WTC11 (cell line): ENCODE data around the gene PPP4R4.

ENCODE experiments used
- CREB1 ChIP-seq: sonication (generic); formaldehyde crosslinking; IDR thresholded peaks from 2 replicates; pipeline ENCODE4 v1.8.0; 2023; ENCODE audit warnings: mild to moderate bottlenecking, missing genetic modification reagents
- FOXJ3 ChIP-seq: sonication (generic); formaldehyde crosslinking; IDR thresholded peaks from 2 replicates; pipeline ENCODE4 v1.9.0; 2021; ENCODE audit warnings: missing genetic modification reagents, mild to moderate bottlenecking, borderline replicate concordance
- GTF2I ChIP-seq: fragments of 250-450 bp; sonication (Bioruptor Pico); conservative IDR thresholded peaks from 2 replicates; pipeline ENCODE4 v1.4.0; 2021; ENCODE audit warnings: mild to moderate bottlenecking
- NFYB ChIP-seq: sonication (generic); formaldehyde crosslinking; conservative IDR thresholded peaks from 2 replicates; pipeline ENCODE4 v1.8.0; 2022; ENCODE audit warnings: low read depth, missing genetic modification reagents
- TCF7 ChIP-seq: sonication (generic); formaldehyde crosslinking; IDR thresholded peaks from 2 replicates; pipeline ENCODE4 v1.8.0; 2022; ENCODE audit warnings: mild to moderate bottlenecking, low read depth, missing genetic modification reagents, moderate library complexity
- TF ChIP-seq, protein P1 (sequence below): fragments of 200-600 bp; IDR thresholded peaks from 2 replicates; pipeline ENCODE4 v1.8.0; 2022; ENCODE audit warnings: antibody characterized with exemption
- TF ChIP-seq, protein P2 (sequence below): fragments of 250-450 bp; sonication (Bioruptor Pico); IDR thresholded peaks from 2 replicates; pipeline ENCODE4 v1.9.0; 2021; ENCODE audit warnings: moderate library complexity, mild to moderate bottlenecking, inconsistent platforms, borderline replicate concordance

DNA sequence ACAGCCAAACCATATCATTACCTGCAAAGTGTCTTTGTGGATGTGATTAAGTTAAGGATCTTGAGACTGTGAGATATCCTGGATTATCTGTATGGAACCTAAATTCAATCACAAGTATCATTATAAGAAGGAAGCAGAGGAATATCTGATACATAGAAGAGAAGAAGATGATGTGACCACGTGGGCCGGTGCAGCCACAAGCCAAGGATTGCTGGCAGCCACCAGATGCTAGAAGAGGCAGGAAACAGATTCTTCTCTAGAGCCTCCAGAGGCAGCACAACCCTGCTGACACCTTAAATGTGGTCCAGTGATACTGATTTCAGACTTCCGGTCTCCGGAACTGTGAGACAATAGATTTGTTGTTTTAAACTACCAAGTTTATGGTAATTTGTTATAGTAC is 38.6 kb upstream of the PPP4R4 start:
- TF ChIP-seq, protein P1, sequence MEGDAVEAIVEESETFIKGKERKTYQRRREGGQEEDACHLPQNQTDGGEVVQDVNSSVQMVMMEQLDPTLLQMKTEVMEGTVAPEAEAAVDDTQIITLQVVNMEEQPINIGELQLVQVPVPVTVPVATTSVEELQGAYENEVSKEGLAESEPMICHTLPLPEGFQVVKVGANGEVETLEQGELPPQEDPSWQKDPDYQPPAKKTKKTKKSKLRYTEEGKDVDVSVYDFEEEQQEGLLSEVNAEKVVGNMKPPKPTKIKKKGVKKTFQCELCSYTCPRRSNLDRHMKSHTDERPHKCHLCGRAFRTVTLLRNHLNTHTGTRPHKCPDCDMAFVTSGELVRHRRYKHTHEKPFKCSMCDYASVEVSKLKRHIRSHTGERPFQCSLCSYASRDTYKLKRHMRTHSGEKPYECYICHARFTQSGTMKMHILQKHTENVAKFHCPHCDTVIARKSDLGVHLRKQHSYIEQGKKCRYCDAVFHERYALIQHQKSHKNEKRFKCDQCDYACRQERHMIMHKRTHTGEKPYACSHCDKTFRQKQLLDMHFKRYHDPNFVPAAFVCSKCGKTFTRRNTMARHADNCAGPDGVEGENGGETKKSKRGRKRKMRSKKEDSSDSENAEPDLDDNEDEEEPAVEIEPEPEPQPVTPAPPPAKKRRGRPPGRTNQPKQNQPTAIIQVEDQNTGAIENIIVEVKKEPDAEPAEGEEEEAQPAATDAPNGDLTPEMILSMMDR: no peak
- TF ChIP-seq TCF7 (CRISPR knock-in tag): no peak
- TF ChIP-seq CREB1 (CRISPR knock-in tag): no peak
- no peak for TF ChIP-seq GTF2I (CRISPR knock-in tag)
- TF ChIP-seq, protein P2, sequence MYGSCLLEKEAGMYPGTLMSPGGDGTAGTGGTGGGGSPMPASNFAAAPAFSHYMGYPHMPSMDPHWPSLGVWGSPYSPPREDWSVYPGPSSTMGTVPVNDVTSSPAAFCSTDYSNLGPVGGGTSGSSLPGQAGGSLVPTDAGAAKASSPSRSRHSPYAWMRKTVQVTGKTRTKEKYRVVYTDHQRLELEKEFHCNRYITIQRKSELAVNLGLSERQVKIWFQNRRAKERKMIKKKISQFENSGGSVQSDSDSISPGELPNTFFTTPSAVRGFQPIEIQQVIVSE (CRISPR knock-in tag): no peak
- TF ChIP-seq NFYB (CRISPR knock-in tag): no peak
- no peak for TF ChIP-seq FOXJ3
